HepG2 (cell line): Measurements from ENCODE around the gene TMEM108. TPM values are rescaled to one million over a fixed set of nuclear protein-coding genes. Genes with fewer than 3 reads are reported as not detected.

Experiments used
- ATAC-seq: fragments of 200-7000 bp; cut with Tn5 transposase; 3 replicates; pipeline ENCODE4 v1.9.1; 2020; ENCODE audit warnings: mild to moderate bottlenecking, moderate library complexity
- BruUV-seq: library from RNA; stranded (reverse); fragments of 400-500 nt; replicated peaks from 2 replicates; lab custom pipeline; 2021; lab: Mats Ljungman, UMichigan
- CTCF ChIA-PET: fragments of 300-600 bp; formaldehyde crosslinking; extraction: SDS; loops from one replicate; lab custom pipeline; 2021; ENCODE audit warnings: low total read pairs, inconsistent platforms, low intra/inter-chr PET ratio; lab: Yijun Ruan, JAX
- POLR2A ChIA-PET: fragments of 350-600 bp; sonication (Branson Sonifier 250); formaldehyde crosslinking; loops from one replicate; lab custom pipeline; 2020; ENCODE audit warnings: antibody characterized with exemption, inconsistent platforms; lab: Yijun Ruan, JAX
- DNase-seq: peaks from one replicate; pipeline ENCODE4 v3.0.0-alpha.2; 2015; ENCODE audit warnings: low spot score
- FAIRE-seq: peaks from 3 replicates; lab custom pipeline; 2011; peaks lifted over from hg19 to GRCh38; lab: Jason Lieb, UNC
- H2AFZ ChIP-seq: one replicate; pipeline ENCODE4 v1.6.1; 2011; ENCODE audit warnings: low read length, inconsistent platforms
- H3K27ac ChIP-seq: fragments of 300-600 bp; 3 replicates; pipeline ENCODE4 v1.8.0; 2011; ENCODE audit warnings: mixed run types, mild to moderate bottlenecking, mixed read lengths, low read length, inconsistent platforms; ENCODE audit not compliant: insufficient read depth; ENCODE audit errors: extremely low read length
- H3K27me3 ChIP-seq, 2 experiments: fragments of 200-600 bp in 1 of 2; 2 replicates in 1 of 2; 3 replicates in 1 of 2; pipeline versions ENCODE4 v1.6.0 to v1.8.0; 2011; ENCODE audit warnings: low read length in 2 of 2, mild to moderate bottlenecking in 2 of 2, moderate library complexity in 2 of 2, inconsistent platforms in 1 of 2; ENCODE audit not compliant: insufficient read depth in 2 of 2, control insufficient read depth in 1 of 2
- H3K36me3 ChIP-seq, 2 experiments: fragments of 200-600 bp in 1 of 2; replicated peaks in 1 of 2; 2 replicates in 1 of 2; 3 replicates in 1 of 2; pipeline versions ENCODE4 v1.5.1 to v1.8.0; 2011; ENCODE audit warnings: low read length in 2 of 2, inconsistent platforms in 1 of 2; ENCODE audit not compliant: insufficient read depth in 2 of 2, control insufficient read depth in 1 of 2
- H3K4me1 ChIP-seq: 2 replicates; pipeline ENCODE4 v1.5.1; 2012; ENCODE audit warnings: low read length, inconsistent platforms; ENCODE audit not compliant: insufficient read depth
- H3K4me2 ChIP-seq: 2 replicates; pipeline ENCODE4 v1.6.0; 2011; ENCODE audit warnings: low read depth, low read length, inconsistent platforms
- H3K4me3 ChIP-seq, 3 experiments: fragments of 200-600 bp in 1 of 3; sonication (generic), shearing (Covaris generic) in 1 of 3; replicated peaks in 1 of 3; 2 replicates each; pipeline ENCODE4 v1.5.1; 2011 to 2016; ENCODE audit warnings: low read length in 3 of 3, inconsistent platforms in 2 of 3, low read depth in 2 of 3, mild to moderate bottlenecking in 2 of 3, control low read depth in 1 of 3, mixed read lengths in 1 of 3; ENCODE audit not compliant: insufficient read depth in 1 of 3
- H3K79me2 ChIP-seq: one replicate; pipeline ENCODE4 v1.6.1; 2011; ENCODE audit warnings: low read length, inconsistent platforms; ENCODE audit not compliant: insufficient read depth
- H3K9ac ChIP-seq: 2 replicates; pipeline ENCODE4 v1.6.0; 2011; ENCODE audit warnings: mild to moderate bottlenecking, low read depth, low read length, inconsistent platforms; ENCODE audit not compliant: insufficient read depth
- H3K9me3 ChIP-seq: 2 replicates; pipeline ENCODE4 v1.5.1; 2012; ENCODE audit warnings: mild to moderate bottlenecking, low read length
- H4K20me1 ChIP-seq: 2 replicates; pipeline ENCODE4 v1.6.0; 2011; ENCODE audit warnings: inconsistent platforms, mild to moderate bottlenecking, low read length, moderate library complexity; ENCODE audit not compliant: insufficient read depth
- HMGXB3 ChIP-seq: sonication (generic); formaldehyde crosslinking; IDR thresholded peaks from 2 replicates; pipeline ENCODE4 v1.4.0; 2020; ENCODE audit warnings: missing genetic modification reagents, borderline replicate concordance
- MBD4 ChIP-seq: IDR thresholded peaks from 2 replicates; pipeline ENCODE4 v1.6.1; 2012; ENCODE audit warnings: low read length, inconsistent platforms, borderline replicate concordance
- RERE ChIP-seq: IDR thresholded peaks from 2 replicates; pipeline ENCODE4 v1.6.1; 2016; ENCODE audit warnings: low read depth, missing genetic modification reagents, missing compliant biosample characterization
- ZNF12 ChIP-seq: sonication (generic); formaldehyde crosslinking; IDR thresholded peaks from 2 replicates; pipeline ENCODE4 v1.5.0; 2020; ENCODE audit warnings: missing genetic modification reagents
- WGBS: methylation state at CpG from one replicate; pipeline ENCODE4 v1.1.6; 2017; ENCODE audit warnings: low lambda C conversion rate; 5-methylcytosine and 5-hydroxymethylcytosine counted together
- in situ Hi-C: cut with HindIII; loops from 2 replicates; pipeline ENCODE4 v1.10.0; 2017; ENCODE audit warnings: low pct_unique_long_range_greater_than_20kb; ENCODE audit not compliant: extremely low pct_ligation_motif_present
- intact Hi-C: fragments of 100-400 bp; cut with micrococcal nuclease; formaldehyde crosslinking; loops from one replicate; pipeline ENCODE4 v1.10.0; 2022; ENCODE audit not compliant: unreplicated experiment
- polyA plus RNA-seq, 8 experiments: library from polyadenylated mRNA; depleted of rRNA in 3 of 8; stranded (reverse) in 7 of 8; unstranded in 1 of 8; fragments of >200 nt; fragmentation: Illumina TruSeq in 4 of 8; extraction: Trizol in 4 of 8; gene quantifications; 2 replicates each; pipeline versions ENCODE4 v1.2.1 to v1.2.3, GENCODE V29; 2011 to 2016; ENCODE audit warnings: low read depth in 4 of 8, missing spikeins in 1 of 8, mixed read lengths in 1 of 8; ENCODE audit not compliant: insufficient read depth in 1 of 8
- total RNA-seq, 5 experiments: library from RNA; depleted of rRNA; stranded (reverse); fragments of >200 nt; fragmentation: Illumina TruSeq; extraction: Trizol; gene quantifications; 2 replicates each; pipeline ENCODE4 v1.2.3, GENCODE V29; 2016; ENCODE audit warnings: low read depth in 1 of 5

The TMEM108 gene
- total and polyA plus RNA-seq, 2 of the 13 experiments (the other 11 are each of a cell fraction or from before 2014, with no cell fraction given), result not detected

- intact Hi-C loops, result loop anchor here (10.0 kb wide), 1 partner anchor 532 kb away; the partner anchor contains the start of gene CDV3
- Histone ChIP-seq H3K4me2 (no peak overlapping the region), H3K36me3 (no peaks in the 10 kb centered on the region), H3K27me3 (peaks cover 0 to 20% of the 10 kb centered on the region in 2 experiments; a peak in 3 of 5 replicates), H3K9ac (no peak overlapping the region), H3K9me3 (no peaks in the 10 kb centered on the region), H4K20me1 (no peaks in the 10 kb centered on the region), H3K4me3 (no peak overlapping the region), H3K79me2 (no peaks in the 10 kb centered on the region), H3K27ac (no peak overlapping the region), H3K4me1 (no peaks in the 10 kb centered on the region), H2AFZ (no peak overlapping the region)
- 48% methylated on average over 1 of the region's 1 CpG for WGBS
- ChIA-PET POLR2A (no interaction called here), CTCF (interaction anchor here (2.2 kb wide), 1 partner anchor 342 kb away, joined by 17 read pairs; no protein-coding TSS in a partner anchor)
- in situ Hi-C loops, result loop anchor here (5.0 kb wide), 1 partner anchor 340 kb away; no protein-coding TSS in a partner anchor
- ATAC-seq (no peak), FAIRE-seq (no peak), DNase-seq (no peak)
- no TSS peak for BruUV-seq
- no peak for TF ChIP-seq HMGXB3
- no peak for TF ChIP-seq RERE (CRISPR knock-in tag)
- TF ChIP-seq MBD4, result no peak
- no peak for TF ChIP-seq ZNF12 (CRISPR knock-in tag)
Observed at GRCh38 chr3:133042778-133043177, 4.6 kb downstream of the TMEM108 start.
